ENCODE measurements around the gene LEF1. TPM values are rescaled to one million over a fixed set of nuclear protein-coding genes. Genes with fewer than 3 reads are reported as not detected.

LEF1 gene
- total RNA-seq, 1 donor from 2014 or later: 4.2 TPM

- DNase-seq (ENCODE audit: low read depth): no peak
- no peak for TF ChIP-seq CTCF (conservative IDR thresholded peaks at IDR 0.05; ENCODE audit: low read depth, low read length)
- peak overlapping the region; percentile 63 for H3K4me3 ChIP-seq (ENCODE audit: low read depth, low read length)
Observed at GRCh38 chr4:108171339-108172230, 2.9 kb upstream of the LEF1 start.

GRCh38 chr4:108170631-108171338 is 2.1 kb upstream of the LEF1 start:
- no peak for TF ChIP-seq CTCF (conservative IDR thresholded peaks at IDR 0.05; ENCODE audit: low read depth, low read length)
- DNase-seq (ENCODE audit: low read depth): no peak
- no peak overlapping the region for H3K4me3 ChIP-seq (ENCODE audit: low read depth, low read length)

GRCh38 chr4:108169664-108170063 is 932 bp upstream of the LEF1 start:
- TF ChIP-seq CTCF (conservative IDR thresholded peaks at IDR 0.05; ENCODE audit: low read depth, low read length): no peak
- DNase-seq (ENCODE audit: low read depth): no peak
- no peak overlapping the region for H3K4me3 ChIP-seq (ENCODE audit: low read depth, low read length)

GRCh38 chr4:108168160-108168670 is 517 bp downstream of the LEF1 start:
- no peak for TF ChIP-seq CTCF (conservative IDR thresholded peaks at IDR 0.05; ENCODE audit: low read depth, low read length)
- DNase-seq (ENCODE audit: low read depth): no peak
- peak overlapping the region; percentile 68 for H3K4me3 ChIP-seq (ENCODE audit: low read depth, low read length)

GRCh38 chr4:108166441-108167315 is 2.1 kb downstream of the LEF1 start:
- no peak for DNase-seq (ENCODE audit: low read depth)
- TF ChIP-seq CTCF (conservative IDR thresholded peaks at IDR 0.05; ENCODE audit: low read depth, low read length): no peak
- peak overlapping the region; percentile 68 for H3K4me3 ChIP-seq (ENCODE audit: low read depth, low read length)

GRCh38 chr4:108166038-108166437 is 2.7 kb downstream of the LEF1 start:
- peak overlapping the region; percentile 68 for H3K4me3 ChIP-seq (ENCODE audit: low read depth, low read length)
- DNase-seq (ENCODE audit: low read depth): no peak
- TF ChIP-seq CTCF (conservative IDR thresholded peaks at IDR 0.05; ENCODE audit: low read depth, low read length): no peak
